SK-N-MC (cell line): Measurements from ENCODE around the gene MARCHF10.
"Not testable (repeated sequence)": the region's sequence is repeated elsewhere in the genome, so short reads cannot be mapped to it uniquely, and the experiment has no call there.

ENCODE experiments used
- DNase-seq: peaks from one replicate; pipeline ENCODE4 v3.0.0-alpha.2; 2011; ENCODE audit warnings: low read depth, low spot score
- H3K27ac ChIP-seq: fragments of 200-600 bp; sonication (generic); 2 replicates; pipeline ENCODE4 v1.5.1; 2016; ENCODE audit warnings: mixed run types
- H3K36me3 ChIP-seq: fragments of 200-600 bp; sonication (generic); 2 replicates; pipeline ENCODE4 v1.6.1; 2017; ENCODE audit warnings: antibody characterized with exemption, low read length, mixed read lengths; ENCODE audit not compliant: insufficient read depth
- H3K4me3 ChIP-seq: fragments of 200-600 bp; sonication (generic); 2 replicates; pipeline ENCODE4 v1.5.1; 2016
- H3K9ac ChIP-seq: fragments of 200-600 bp; sonication (generic); 2 replicates; pipeline ENCODE4 v1.8.0; 2017; ENCODE audit warnings: mixed run types, mixed read lengths; ENCODE audit not compliant: insufficient read length
- H3K9me3 ChIP-seq: fragments of 200-600 bp; sonication (generic); 2 replicates; pipeline ENCODE4 v1.6.1; 2017; ENCODE audit warnings: low read depth, mild to moderate bottlenecking, antibody characterized with exemption, low read length, moderate library complexity, mixed read lengths
- EZH2 ChIP-seq: fragments of 200-600 bp; sonication (generic); IDR thresholded peaks from one replicate; pipeline ENCODE4 v1.6.1; 2017; ENCODE audit warnings: antibody characterized with exemption
- FOXP2 ChIP-seq: optimal IDR thresholded peaks from 2 replicates; pipeline ENCODE3; 2011; ENCODE audit warnings: mild to moderate bottlenecking, moderate library complexity; ENCODE audit not compliant: insufficient read depth; ENCODE audit errors: extremely low read length, control extremely low read depth
- POLR2AphosphoS5 ChIP-seq: IDR thresholded peaks from 2 replicates; pipeline ENCODE4 v1.6.1; 2012; ENCODE audit warnings: mild to moderate bottlenecking, low read depth, low read length, borderline replicate concordance

Gene MARCHF10

GRCh38 chr17:62701706-62702085, 106.4 kb downstream of the MARCHF10 start:
- no peak for TF ChIP-seq FOXP2
- TF ChIP-seq EZH2: no peak
- no peak for TF ChIP-seq POLR2AphosphoS5
- DNase-seq: no peak
- no peak overlapping the region for H3K9ac ChIP-seq
- no peak overlapping the region for H3K27ac ChIP-seq
- H3K36me3 ChIP-seq: no peaks in the 10 kb centered on the region
- H3K4me3 ChIP-seq: no peak overlapping the region
- H3K9me3 ChIP-seq: no peaks in the 10 kb centered on the region

- DNase-seq: no peak
- TF ChIP-seq POLR2AphosphoS5 (no peak), FOXP2 (no peak), EZH2 (no peak)
- H3K9ac ChIP-seq: no peak overlapping the region
Measured at GRCh38 chr17:62700964-62701705, 107.0 kb downstream of the MARCHF10 start.

GRCh38 chr17:62698459-62698858, 109.7 kb downstream of the MARCHF10 start:
- H3K9me3 ChIP-seq, H3K9ac ChIP-seq, H3K36me3 ChIP-seq, H3K4me3 ChIP-seq, DNase-seq, H3K27ac ChIP-seq: not testable (repeated sequence)

More at GRCh38 chr17:62700964-62701705, 107.0 kb downstream of the MARCHF10 start:
- H3K4me3 ChIP-seq: no peak overlapping the region
- H3K27ac ChIP-seq: no peak overlapping the region
- H3K36me3 ChIP-seq: no peaks in the 10 kb centered on the region
- no peaks in the 10 kb centered on the region for H3K9me3 ChIP-seq

GRCh38 chr17:62696726-62697490, 111.2 kb downstream of the MARCHF10 start:
- Histone ChIP-seq H3K27ac (no peak overlapping the region), H3K4me3 (no peak overlapping the region), H3K36me3 (no peaks in the 10 kb centered on the region)

GRCh38 chr17:62696256-62696655, 111.9 kb downstream of the MARCHF10 start:
- no peak overlapping the region for H3K27ac ChIP-seq
- H3K36me3 ChIP-seq: no peaks in the 10 kb centered on the region
- DNase-seq: no peak
- no peak overlapping the region for H3K9ac ChIP-seq
- no peaks in the 10 kb centered on the region for H3K9me3 ChIP-seq
- TF ChIP-seq EZH2 (no peak), POLR2AphosphoS5 (no peak), FOXP2 (no peak)
- H3K4me3 ChIP-seq: no peak overlapping the region

More at GRCh38 chr17:62696726-62697490, 111.2 kb downstream of the MARCHF10 start:
- no peak for DNase-seq
- no peak overlapping the region for H3K9ac ChIP-seq
- TF ChIP-seq FOXP2 (no peak), POLR2AphosphoS5 (no peak), EZH2 (no peak)
- H3K9me3 ChIP-seq: no peaks in the 10 kb centered on the region

- H3K36me3 ChIP-seq, H3K9ac ChIP-seq, H3K4me3 ChIP-seq, DNase-seq, H3K9me3 ChIP-seq: not testable (repeated sequence)
- peak overlapping the region; percentile 13; the same call in 1 of the 2 replicates for H3K27ac ChIP-seq
Measured at GRCh38 chr17:62695093-62695738, 112.9 kb downstream of the MARCHF10 start.

GRCh38 chr17:62693616-62694409, 114.3 kb downstream of the MARCHF10 start:
- no peak for TF ChIP-seq POLR2AphosphoS5
- TF ChIP-seq EZH2: no peak
- no peak for TF ChIP-seq FOXP2
- Histone ChIP-seq H3K9ac (no peak overlapping the region), H3K9me3 (no peaks in the 10 kb centered on the region), H3K27ac (peak overlapping the region; percentile 46; the same call in 1 of the 2 replicates), H3K4me3 (no peak overlapping the region), H3K36me3 (peaks cover 7% of the 10 kb centered on the region; the same call in 1 of the 2 replicates)
- DNase-seq: no peak

- Histone ChIP-seq H3K9me3 (no peaks in the 10 kb centered on the region), H3K27ac (no peak overlapping the region), H3K4me3 (no peak overlapping the region), H3K9ac (no peak overlapping the region), H3K36me3 (peaks cover 11% of the 10 kb centered on the region; the same call in 1 of the 2 replicates)
- TF ChIP-seq FOXP2 (no peak), EZH2 (no peak), POLR2AphosphoS5 (no peak)
- no peak for DNase-seq
Measured at GRCh38 chr17:62692721-62693431, 115.2 kb downstream of the MARCHF10 start.
